Stimulated activated CD8-positive, alpha-beta memory T cell treated with anti-CD3 and anti-CD28 coated beads, Interleukin-15, amount 100 ng/mL, for 48 hours (primary cell): ENCODE data around the gene PDCD1LG2.
"Not testable (repeated sequence)": the region's sequence is repeated elsewhere in the genome, so short reads cannot be mapped to it uniquely, and the experiment has no call there.

Experiments
- DNase-seq, 2 donors: peaks; one replicate each; pipeline ENCODE4 v3.0.0-alpha.2; 2020; ENCODE audit warnings: low read depth in 2 of 2

Gene PDCD1LG2

GRCh38 chr9:5566054-5566618, 55.8 kb downstream of the PDCD1LG2 start:
- DNase-seq = no peak

- no peak for DNase-seq
Observed at GRCh38 chr9:5568868-5569267, 58.5 kb downstream of the PDCD1LG2 start.

DNA sequence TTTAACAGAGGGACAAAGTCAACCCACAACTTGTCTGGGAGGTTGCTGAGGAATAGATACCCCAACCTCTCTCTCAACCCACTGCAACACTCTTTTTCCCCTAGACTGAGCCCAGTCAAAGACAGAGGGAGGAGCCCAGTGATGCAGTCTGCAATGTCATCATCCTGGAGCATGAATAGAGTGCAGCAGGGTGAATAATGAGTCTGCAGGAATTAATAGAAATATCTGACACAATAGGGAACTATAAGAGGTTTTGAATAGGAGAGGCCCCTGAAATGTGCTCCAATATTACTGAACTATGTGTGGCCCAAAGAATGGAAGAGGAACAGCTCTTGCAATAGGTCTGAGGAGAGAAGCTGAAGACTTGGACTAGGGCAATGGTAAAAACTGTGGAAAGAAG, 59.1 kb downstream of the PDCD1LG2 start:
- DNase-seq = no peak

GRCh38 chr9:5569891-5570290, 59.6 kb downstream of the PDCD1LG2 start:
- DNase-seq = no peak

DNA sequence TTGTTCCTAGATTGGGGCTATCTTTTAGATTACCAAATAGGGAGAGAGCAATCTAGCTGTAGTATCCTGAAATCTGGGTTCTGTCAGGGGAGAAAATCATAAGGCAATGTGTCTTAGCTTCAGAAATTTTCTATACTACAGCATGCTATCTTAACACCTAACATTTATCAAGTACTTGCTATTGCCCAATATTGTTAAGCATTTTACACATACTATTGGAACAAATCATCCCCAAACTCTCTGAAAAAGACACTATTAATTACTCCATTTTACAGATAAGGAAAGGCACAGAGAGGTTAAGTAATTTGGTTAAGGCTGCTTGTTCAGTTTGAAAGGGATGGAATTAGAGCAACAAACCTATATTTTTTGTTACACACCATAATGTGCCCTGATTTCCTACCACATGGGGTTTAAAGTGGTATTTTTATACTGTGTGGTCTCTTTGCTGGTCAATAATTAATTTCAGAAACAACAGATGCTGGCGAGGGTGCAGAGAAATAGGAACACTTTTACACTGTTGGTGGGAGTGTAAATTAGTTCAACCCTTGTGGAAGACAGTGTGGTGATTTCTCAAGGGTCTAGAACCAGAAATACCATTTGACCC, 61.4 kb downstream of the PDCD1LG2 start:
- no peak for DNase-seq

DNA sequence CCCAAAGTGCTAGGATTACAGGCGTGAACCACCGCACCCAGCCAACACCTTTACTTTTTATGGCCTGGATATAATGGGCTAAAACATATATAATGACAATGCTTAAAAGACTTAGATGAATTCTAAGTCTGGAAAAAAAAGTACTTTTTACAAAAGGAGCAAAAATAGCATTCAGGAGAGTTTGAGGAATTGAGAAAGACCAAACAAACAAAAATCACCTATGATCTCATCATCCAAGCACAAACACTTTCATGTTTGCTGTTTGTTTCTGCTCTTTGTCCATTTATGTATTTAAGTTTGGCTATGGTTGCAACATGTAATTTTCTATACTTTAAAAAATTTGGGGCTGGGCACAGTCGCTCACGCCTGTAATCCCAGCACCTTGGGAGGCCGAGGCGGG, 63.8 kb downstream of the PDCD1LG2 start:
- no peak for DNase-seq

DNA sequence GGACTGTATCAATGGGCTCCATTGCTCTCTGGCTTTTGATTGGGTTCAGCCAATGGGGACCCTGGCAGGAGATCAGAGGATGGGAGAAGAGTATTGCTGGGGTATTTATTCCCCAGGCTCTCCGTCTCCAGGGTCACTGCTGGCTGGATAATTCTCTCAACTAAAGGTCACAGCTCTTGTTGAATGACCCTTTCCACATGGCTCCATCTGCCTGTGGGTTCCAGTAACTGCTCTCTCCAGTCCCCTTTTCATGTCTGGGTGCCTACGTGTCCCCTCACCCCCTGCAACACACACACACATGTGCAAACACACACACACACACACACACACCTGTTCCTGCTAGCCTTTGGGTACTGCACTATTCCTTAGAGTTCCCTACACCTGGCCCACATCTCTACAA, 64.7 kb downstream of the PDCD1LG2 start:
- no peak for DNase-seq

- DNase-seq = no peak
Observed at GRCh38 chr9:5577225-5577624, 66.9 kb downstream of the PDCD1LG2 start.

- DNase-seq = no peak
Observed at GRCh38 chr9:5578018-5578697, 67.8 kb downstream of the PDCD1LG2 start.

GRCh38 chr9:5578698-5579085, 68.4 kb downstream of the PDCD1LG2 start:
- no peak for DNase-seq

- DNase-seq = no peak
Observed at GRCh38 chr9:5579881-5580280, 69.5 kb downstream of the PDCD1LG2 start.

GRCh38 chr9:5580650-5581049, 70.3 kb downstream of the PDCD1LG2 start:
- DNase-seq = no peak

DNA sequence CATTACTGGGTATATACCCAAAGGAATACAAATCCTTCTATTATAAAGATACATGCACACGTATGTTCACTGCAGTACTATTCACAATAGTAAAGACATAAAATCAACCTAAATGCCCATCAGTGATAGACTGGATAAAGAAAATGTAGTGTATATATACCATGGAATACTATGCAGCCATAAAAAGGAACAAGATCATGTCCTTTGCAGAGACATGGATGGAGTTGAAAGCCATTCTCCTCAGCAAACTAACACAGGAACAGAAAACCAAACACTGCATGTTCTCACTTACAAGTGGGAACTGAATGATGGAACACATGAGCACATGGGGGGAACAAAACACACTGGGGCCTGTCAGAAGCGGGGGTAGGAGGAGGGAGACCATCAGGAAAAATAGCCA, 71.4 kb downstream of the PDCD1LG2 start:
- DNase-seq = not testable (repeated sequence)

DNA sequence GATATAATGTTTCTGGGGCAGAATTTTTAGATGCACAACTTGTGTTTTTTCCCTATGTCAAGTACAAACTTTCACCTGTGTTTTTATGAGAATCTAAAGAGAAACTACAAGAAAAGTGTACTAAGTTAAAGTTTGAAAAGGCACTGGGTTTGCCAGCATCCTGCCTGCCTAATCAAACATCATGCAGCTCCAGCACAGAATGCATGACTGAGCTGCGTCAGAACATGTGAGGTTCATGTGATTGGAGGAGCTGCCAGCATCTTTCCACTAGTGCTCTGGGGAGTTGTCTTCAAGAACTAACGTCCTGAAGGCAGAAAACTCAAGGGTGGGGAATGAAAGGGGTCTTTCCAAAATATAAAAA, 72.5 kb downstream of the PDCD1LG2 start:
- peak in 1 of 2 donors; percentile 12 for DNase-seq

GRCh38 chr9:5586391-5586802, 76.1 kb downstream of the PDCD1LG2 start:
- no peak for DNase-seq

DNA sequence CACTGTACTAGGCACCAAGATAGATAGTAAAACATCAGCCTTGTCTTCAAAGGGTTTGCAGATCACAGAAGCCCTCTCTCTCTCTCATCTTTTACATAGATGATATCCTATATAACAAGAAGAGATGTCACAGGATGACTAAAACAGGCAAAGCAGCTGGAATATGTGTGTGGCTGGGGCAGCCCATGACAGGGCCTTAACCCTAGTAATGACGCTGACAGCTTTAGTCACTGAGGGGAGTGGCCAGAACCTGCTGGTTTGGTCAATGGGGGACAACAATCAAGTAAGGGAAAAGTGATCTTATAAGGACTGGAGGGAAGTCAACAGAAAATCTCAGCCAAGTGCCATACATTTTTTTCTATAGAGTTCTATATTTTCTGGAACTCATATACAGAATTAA, 76.7 kb downstream of the PDCD1LG2 start:
- DNase-seq = peak; percentile 38 to 58

DNA sequence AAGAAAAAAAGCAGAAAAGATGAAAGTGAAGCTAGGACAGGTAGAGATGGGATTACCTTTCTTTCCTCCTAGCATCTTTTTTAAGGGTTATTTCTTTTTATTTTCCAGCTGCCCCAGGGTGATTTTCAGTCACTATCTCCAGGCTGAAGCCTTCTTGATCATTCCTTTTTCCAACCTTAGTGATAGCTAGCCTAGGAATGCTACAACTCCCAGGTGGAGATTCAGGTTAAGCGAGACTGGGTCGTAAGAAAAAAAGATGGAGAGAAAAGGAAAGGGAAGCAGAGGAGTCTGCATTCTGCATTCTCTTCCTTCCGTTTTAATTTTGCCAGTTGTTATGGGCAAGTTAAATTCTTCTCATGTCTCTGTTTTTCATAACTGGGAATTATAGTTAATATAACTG, 81.9 kb downstream of the PDCD1LG2 start:
- DNase-seq = no peak

DNA sequence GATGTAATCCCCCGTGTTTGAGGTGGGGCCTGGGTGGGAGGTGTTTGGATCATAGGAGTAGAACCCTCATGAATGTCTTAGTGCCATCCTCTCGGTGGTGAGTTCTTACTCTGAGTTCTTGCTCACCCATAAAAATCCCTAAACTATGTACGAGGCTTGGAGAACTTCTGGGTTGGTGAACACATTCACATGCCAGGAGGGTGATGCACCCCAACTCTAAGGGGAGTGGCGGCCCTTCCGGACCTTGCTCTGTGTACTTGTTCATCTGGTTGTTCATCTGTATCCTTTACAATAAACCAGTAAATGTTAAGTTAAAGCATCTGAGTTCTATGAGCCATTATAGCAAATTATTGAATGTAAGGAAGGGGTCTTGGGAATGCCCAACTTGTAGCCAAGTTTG, 82.6 kb downstream of the PDCD1LG2 start:
- no peak for DNase-seq

GRCh38 chr9:5593904-5594303, 83.6 kb downstream of the PDCD1LG2 start:
- no peak for DNase-seq

- DNase-seq = no peak
Observed at GRCh38 chr9:5596173-5596572, 85.8 kb downstream of the PDCD1LG2 start.

DNA sequence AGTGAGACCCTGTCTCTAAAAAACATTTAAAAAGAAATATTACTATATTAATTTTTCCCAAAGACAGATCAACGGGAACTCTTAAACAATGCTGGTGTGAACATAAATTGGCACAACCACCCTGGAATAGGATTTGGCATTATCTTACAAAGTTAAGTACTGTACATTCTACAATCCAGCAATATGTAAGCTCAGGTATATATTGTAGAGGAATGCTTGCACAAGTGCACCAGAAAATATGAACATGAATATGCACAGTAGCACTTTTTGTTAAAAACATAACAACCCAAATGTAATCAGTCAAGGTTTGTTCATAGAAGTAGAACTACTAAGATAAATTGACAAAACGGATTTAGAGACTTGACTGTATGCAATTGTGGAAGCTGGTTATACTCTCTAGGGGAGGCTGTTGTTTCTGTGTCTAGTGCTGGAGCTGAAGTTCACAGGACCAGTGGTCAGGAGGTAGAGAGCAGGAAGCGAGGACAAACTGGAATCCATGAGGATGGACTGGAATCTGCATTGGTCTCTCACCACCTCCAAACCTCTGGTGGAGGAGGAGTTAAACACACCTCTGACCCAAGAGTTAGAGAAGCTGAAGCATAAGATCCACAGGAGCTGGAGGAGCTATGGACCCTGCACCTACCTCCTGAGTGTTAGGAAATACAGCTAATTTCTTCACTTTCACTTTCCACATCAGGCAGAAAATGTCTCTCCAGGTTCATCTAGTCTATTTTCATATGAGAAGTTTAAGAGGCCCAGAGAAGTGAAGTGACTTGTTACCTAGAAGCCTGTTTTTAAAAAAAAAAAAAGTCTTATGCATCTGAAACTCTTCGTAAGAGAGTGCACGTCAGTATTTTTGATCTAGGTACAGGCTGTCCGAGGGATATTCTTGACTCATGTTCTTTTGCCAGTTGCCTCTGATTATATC, 98.2 kb downstream of the PDCD1LG2 start:
- DNase-seq = no peak

- DNase-seq = no peak
Observed at GRCh38 chr9:5609226-5609596, 98.9 kb downstream of the PDCD1LG2 start.

DNA sequence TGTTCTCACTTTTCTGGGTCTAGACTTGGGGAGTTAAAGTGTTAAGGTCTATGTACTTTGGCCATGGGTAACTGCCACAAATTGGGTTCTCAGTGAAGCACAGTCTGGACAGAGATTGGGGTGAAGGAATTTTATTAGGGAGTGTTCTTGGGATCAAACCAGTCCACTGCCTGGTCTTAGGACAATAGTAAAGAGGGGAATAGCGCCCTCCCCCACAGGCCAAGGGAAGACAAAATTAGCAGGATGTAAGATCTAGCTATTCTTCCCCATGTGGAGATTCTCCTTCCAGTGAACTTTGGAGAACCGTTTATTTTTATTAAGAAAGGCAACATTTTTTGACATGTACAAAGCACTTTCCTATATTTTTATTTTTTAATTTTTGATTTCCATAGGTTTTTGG, 100.2 kb downstream of the PDCD1LG2 start:
- no peak for DNase-seq
